B cell (primary cell): Measurements from ENCODE around the gene ASB7.

ENCODE experiments used
- EZH2 ChIP-seq: IDR thresholded peaks from 2 replicates; pipeline ENCODE4 v1.6.1; 2012; ENCODE audit warnings: borderline replicate concordance, low read depth, mild to moderate bottlenecking, moderate library complexity, low read length; ENCODE audit not compliant: insufficient read depth, poor library complexity, severe bottlenecking
- TF ChIP-seq, protein P1 (sequence below): fragments of 200-600 bp; IDR thresholded peaks from one replicate; pipeline ENCODE4 v1.8.0; 2022; ENCODE audit warnings: antibody characterized with exemption, mild to moderate bottlenecking

DNA sequence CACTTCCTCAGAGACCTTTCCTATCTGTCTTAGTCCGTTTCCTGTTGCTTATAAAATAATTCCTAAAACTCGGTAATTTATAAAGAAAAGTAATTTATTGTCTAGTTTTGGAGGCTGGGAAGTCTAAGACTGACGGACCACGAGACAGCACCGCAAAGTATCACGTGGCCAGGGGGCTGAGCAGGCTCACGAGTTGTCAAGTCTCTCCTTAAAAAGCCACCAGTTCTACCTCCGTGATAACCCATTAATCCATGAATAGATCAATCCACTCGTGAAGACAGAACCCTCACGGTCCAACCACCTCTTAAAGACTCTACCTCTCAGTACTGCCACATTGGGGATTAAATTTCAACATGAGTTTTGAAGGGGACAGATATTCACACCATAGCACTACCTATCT is 1.2 kb upstream of the ASB7 start:
- TF ChIP-seq, protein P1, sequence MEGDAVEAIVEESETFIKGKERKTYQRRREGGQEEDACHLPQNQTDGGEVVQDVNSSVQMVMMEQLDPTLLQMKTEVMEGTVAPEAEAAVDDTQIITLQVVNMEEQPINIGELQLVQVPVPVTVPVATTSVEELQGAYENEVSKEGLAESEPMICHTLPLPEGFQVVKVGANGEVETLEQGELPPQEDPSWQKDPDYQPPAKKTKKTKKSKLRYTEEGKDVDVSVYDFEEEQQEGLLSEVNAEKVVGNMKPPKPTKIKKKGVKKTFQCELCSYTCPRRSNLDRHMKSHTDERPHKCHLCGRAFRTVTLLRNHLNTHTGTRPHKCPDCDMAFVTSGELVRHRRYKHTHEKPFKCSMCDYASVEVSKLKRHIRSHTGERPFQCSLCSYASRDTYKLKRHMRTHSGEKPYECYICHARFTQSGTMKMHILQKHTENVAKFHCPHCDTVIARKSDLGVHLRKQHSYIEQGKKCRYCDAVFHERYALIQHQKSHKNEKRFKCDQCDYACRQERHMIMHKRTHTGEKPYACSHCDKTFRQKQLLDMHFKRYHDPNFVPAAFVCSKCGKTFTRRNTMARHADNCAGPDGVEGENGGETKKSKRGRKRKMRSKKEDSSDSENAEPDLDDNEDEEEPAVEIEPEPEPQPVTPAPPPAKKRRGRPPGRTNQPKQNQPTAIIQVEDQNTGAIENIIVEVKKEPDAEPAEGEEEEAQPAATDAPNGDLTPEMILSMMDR = no peak
- TF ChIP-seq EZH2 = no peak
